GM19240 (cell line): ENCODE measurements around the gene CALN1.
"Not testable (repeated sequence)": the region's sequence is repeated elsewhere in the genome, so short reads cannot be mapped to it uniquely, and the experiment has no call there.

Experiments
- DNase-seq: peaks from one replicate; pipeline ENCODE4 v3.0.0; 2011; ENCODE audit warnings: low spot score; ENCODE audit not compliant: insufficient read length

CALN1 gene

DNA sequence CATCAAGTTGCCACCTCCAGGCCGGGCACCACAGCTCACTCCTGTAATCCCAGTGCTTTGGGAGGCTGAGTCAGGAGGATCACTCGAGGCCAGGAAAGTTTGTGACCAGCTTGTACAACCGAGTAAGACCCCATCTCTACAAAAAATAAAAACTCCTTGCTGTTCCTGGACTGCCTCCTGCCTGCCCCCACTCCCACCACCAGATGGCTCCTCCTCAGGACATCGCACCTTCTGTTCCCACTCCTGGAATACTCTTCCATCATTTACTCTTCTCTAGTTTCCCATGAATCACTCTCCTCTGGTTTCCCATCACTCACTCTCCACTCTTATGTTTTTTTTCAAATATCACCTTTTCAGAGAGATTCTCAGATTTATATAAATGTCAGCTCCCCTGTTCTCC, 540.7 kb downstream of the CALN1 start:
- DNase-seq: no peak

DNA sequence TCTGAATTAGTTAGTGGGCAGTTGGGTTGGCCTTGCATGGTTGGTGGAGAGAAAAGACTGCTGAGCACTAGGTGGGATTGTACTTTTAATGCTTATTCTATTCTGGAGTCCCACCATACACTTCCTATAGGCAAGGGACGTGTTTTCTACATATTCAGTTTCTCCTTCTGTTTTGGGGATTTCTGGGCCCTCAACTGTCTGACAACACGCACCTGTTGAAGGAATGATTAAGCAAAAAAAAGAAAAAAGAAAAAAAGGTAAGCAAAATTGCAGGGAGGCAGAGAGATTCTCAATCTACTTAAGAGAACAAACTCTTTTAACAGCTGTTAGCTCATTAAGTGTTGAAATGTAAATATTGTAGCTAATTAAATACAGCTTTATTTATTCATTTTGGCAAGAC, 541.3 kb downstream of the CALN1 start:
- no peak for DNase-seq

DNA sequence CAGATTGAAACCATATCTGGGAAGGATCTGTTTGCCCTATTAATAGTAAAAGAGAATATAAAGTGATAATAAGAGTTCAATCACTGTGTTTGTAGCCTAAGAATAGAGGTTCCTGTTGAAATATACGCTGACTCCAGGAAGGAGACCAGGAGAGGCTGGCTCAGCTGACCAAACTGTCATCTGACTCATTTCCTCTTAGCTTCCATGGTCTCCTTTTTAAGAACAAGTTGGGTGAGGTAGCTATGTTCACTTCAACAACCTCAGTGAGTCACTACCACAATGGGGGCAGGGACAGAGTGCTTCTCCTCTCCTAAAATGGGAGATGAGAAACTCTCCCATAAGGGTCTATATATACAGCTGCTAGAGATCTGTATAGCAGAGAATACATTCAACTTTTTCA, 543.3 kb downstream of the CALN1 start:
- no peak for DNase-seq

DNA sequence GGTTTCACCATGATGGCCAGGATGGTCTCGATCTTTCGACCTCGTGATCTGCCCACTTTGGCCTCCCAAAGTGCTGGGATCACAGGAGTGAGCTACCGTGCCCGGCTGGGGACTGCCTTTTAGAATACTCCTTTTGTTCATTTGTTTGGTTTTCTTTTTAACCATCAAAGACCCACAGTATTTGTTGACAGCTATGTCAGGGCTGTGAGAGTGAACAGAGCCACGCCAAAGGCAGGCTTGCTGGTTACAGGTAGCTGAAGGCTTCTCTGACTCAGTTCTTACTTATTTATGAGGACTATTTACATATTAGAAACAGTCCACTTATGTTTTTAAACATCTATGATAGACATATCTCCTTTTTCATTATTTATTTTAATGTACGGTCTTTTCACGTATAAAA, 544.5 kb downstream of the CALN1 start:
- no peak for DNase-seq

DNA sequence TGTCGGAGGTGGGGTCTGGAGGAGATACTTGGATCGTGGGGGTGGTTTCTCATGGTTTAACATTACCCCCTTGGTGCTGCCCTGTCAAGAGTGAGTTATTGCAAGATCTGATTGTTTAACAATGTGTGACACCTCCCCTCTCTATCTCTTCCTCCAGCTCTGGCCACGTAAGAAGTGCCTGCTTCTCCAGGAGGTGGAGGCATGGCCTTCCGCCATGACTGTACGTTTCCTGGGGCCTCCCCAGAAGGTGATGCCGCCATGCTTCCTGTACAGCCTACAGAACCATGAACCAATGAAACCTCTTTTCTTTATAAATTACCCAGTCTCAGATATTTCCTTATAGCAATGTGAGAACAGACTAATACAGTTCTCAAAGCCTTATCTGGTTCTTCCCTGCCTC, 547.0 kb downstream of the CALN1 start:
- DNase-seq: no peak

DNA sequence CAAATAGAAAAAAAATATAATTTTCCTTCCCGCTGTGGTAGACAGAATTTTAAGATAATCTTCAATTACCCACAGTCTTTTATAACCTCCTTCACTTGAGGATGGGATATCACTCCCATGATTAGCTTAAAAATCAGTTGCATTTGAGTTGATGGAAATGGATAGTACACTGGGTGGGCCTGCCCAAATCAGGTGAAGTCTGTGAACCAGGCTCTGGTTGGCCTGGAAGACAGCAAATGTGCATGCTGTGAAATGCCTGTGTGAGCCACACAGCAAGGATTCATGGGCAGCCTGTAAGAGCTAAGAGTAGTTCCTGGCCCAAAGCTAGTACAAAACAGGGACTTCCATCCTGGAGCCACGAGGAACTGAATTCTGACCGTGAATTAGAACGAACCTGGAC, 548.0 kb downstream of the CALN1 start:
- no peak for DNase-seq

DNA sequence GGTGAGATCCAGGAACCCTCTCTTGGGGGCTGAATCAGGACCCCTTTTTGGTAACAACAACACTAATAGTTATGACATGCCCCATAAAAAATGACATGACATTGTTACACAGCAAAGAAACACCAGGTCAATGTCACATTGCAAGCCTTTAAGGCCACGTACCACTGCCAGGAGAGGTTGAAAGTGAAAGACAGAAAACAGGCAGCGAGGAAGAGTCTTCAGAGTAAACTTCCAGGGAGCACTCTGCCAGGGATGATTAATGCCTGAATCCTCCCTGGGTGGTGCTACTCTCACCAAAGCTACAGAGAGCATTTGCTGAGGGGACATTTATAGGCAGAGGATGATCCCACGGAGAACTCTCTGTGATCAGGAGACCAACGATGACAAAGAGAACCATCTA, 551.6 kb downstream of the CALN1 start:
- DNase-seq: no peak

DNA sequence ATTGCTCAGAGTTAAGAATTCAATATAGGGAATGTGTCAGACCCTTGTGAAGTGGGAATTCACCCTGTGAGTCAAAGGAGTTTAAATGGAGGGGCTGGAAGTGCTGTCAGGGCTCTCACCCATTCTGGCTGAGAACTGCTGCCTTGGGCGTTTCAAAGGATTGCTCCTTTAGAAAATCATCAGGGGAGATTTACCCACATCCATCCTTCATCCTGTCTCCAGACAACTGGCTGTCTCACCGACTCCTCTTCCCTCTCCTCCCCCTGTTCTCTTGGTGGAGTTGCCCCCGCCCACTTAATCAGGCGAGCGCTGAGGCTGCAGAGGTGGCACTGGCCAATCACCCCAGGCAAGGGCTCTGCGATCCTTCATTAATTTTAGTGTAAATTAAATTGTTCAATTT, 554.8 kb downstream of the CALN1 start:
- no peak for DNase-seq

DNA sequence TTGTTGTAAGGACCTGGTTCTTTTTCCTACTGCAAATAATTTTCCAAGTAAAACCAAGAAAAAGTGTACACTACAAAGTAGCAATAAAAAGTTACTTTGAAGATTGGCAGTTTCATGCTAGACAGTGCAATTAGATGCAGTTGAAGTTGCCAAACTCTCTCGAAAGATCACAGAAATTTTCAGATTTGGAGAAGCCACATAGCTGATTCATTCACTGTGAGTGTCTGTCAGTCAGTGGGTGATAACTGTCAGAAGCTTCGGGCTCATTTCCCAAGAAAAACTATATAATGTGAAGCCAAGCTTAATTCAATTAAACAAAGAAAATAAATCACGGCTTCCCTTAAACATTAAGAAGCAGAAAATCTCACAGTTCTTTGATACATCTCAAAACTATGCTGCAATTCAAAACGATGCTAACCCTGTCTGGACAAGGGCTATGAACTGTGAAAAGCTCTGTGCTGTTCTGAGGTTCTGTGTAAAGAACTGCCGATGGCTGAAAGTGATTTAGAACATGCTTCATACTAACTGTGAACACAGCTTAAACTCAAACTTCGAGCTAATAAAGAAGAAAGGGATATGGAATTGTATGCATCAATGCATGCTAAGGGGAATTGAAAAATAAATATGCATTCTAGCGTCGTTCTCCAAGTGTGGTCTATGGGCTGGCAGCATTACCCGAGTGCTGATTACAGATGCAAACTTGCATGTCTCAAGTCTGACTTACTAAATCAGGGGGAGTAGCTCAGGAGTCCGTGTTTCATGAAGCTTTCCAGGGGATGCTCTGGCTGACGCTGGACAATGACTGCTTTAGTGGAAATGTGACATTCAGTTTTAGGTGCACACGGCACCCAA, 557.4 kb downstream of the CALN1 start:
- DNase-seq: no peak

DNA sequence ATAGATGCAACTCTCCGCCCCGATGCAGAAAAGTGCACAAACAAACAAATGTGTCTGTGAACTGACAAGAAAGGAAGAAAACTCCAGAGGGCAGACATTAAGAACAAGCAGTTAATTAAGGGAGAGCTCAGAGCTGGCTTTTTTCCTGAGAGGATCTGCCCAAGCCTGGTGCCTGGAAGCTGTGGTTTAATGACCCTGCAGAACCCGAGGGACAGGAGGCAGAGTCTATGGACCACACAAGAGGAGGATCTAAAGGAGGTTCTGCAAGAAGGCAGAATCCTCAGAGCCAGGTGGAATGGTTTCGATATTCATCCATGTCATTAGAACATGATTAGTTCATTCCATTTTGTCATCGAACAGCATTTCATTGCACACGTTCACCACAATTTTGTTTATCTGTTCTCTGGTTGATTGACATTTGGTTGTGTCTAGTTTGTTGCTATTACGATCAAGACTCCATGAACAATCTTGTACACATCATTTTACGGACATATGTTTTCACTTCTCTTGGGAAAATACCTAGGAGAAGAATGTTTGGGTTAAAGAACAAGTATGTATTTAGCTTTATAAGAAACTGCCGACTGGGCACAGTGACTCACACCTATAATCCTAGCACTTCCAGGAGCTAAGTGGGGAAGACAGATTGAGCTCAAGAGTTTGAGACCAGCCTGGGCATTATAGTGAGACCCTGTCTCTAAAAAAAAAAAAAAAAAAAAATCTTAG, 560.2 kb downstream of the CALN1 start:
- no peak for DNase-seq

DNA sequence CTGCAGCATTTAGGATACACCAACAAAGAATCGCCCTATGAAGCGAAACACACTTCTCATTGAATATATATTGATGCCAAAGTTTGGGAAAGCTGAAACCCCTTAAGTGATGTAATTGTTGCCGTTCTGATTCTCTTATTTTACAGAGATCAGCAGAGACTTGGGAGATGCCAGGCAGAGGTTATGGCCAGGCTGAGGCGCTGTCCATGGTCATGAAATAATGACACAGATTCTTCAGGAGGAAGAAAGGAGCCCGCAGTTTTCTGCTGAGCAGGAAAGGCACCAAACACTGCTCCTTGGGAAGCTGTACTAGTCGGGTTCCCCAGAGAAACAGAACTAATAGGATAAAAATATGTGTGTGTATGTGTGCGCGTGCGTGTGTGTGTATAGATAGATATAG, 566.0 kb downstream of the CALN1 start:
- no peak for DNase-seq

DNA sequence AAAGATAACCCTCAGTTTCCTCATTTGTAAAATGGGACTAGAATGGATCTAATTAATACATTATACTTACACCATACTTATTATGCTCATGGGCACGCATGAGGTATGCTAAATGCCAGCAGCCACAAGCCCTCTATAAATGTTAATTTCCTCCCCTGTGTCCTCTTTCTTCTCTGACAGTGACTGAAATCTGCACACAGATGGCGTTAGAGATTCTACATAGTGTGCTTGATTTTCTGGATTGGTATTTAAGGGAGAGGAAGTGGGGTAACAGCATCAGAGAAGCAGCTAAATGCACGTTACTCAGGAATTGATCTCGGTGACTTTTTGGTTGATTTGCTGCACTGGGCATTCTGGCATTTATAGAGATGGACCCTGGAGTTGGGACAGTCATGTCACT, 568.5 kb downstream of the CALN1 start:
- no peak for DNase-seq

DNA sequence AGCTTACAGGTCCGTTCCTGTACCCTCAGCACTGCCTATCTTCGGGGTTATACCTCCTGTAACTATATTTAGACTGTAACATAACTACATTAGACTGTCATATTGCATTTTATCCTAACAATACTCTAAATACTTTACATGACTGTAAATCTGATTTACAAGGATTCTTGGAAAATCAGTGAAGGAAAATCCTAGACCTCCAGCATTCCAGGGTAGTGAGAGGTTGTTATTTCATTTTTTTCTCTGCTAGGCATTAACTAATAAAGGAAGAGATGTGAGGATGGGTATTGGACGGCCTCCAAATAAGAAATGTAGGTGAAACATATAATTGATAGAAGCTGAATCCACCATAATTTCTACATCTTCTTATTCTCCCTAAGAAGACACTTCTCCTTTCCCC, 569.4 kb downstream of the CALN1 start:
- DNase-seq: no peak

DNA sequence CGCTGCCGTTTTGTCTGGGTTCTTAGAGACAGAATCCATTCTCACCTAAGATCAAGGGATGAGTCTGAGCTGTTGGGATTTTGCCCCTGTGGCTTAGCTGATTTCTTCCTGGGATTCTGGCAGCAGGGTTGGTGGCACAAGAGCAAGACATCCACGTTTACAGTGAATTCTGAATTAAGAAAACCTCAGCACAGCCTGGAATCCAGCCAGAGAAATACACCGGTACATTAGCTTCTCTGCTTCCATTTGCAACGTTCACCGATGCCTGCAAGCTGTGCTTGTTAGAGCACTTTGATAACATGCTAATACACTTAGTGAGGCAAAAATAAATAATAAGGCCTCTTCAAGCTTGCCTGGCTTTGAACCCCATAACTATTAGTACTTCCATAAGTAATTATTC, 569.8 kb downstream of the CALN1 start:
- no peak for DNase-seq

DNA sequence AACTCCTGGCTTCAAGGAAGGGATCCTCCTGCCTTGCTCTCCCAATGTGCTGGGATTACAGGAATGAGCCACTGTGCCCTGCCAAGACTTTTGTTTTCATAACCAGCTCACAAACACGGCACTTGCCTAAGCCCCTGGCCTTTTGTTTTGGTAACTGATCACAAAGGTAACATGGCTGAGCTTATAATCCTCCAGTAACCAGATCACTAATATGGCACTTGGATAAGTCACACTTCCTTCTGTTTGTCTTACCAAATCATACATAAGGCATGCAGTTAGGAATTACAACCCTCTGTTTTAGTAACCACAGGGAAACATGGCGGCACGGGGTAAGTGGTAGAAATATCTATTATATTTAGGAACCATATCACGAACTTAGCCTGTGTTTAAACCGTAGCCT, 577.1 kb downstream of the CALN1 start:
- no peak for DNase-seq

DNA sequence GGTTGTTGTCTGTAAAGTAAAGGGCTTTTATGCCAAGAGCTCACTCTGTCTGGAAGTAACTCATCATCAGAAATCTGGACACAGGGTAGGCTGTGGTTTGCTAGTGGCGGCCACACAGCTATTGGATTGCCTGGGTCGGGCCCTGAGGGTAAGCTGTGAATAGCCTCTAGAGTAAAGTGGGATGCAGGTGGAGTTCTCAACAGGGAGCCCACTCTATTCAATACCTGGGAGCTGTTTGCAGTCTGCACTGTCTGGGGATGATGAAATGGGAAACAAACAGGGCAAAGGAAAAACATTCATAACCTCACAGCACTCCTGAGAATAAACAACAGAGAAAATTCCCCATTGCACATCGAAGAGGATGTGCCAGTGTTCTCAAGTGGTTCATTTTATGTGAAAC, 582.6 kb downstream of the CALN1 start:
- DNase-seq: no peak

DNA sequence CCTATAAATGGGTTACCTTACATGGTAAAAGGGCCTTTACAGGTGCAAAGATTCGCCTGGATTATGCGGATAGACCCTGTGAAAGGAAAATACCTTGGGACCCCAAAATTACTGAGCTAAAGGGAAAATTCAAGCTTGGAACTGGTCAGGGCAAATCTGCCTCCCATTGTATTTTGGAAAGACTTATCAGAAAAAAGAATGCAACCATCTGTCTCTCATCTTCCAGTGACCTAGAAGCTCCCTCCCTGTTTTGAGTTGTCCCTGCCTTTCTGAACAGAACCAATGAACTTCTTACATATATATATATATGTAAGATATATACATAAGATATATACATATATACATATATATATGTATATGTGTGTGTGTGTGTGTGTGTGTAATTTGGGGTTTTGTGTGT, 583.8 kb downstream of the CALN1 start:
- DNase-seq: no peak

DNA sequence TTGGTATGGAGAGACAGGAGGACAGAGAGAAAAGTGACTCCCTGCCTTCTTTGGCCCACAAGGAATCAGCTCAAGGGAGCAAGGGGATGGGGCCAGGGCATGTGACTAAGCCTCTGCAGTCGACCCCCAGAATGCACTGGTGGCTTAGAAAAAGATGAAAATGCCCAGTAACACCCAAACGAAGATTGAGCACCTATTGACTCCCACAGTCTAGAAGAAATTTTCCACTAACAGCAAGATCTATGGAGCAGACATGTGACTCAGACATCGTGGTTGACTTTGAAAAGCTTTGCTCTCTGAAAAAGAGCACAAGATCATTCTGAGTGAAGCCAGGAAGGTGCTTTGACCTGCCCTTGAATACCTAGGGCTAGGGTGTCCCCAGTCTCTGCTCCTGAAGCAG, 586.0 kb downstream of the CALN1 start:
- no peak for DNase-seq

DNA sequence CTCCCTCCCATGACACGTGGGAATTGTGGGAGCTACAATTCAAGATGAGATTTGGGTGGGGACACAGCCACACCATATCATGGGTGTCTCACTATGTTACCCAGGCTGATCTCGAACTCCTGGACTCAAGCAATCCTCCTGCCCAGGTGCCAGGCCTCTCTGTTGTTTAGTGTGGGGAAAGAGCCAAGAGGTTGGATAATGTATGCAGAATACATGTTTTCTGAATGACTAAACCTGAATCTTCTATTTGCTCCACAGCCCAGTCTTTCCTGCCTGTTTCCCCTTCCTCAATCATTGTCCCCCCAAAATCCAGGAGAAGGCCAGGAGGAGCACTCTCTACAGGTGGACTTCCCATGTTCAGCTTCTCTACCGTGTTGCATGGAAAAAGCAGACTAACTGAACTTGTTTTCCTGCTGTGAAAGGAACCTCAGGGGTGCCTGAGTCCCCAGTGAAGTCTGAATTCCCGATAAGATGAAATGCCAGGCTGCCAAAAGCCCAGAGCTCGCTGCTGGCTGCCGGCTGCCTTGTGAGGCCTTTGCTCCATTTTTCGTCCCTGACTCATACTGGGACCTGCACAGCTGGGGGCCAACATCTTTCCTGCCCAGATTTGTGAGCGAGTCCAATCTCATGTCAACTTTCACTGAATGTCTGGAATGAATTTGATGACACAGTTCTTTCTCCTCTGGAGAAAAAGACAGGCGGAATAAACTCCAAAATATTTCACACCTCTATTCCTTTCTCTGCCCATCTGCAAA, 588.0 kb downstream of the CALN1 start:
- DNase-seq: no peak

DNA sequence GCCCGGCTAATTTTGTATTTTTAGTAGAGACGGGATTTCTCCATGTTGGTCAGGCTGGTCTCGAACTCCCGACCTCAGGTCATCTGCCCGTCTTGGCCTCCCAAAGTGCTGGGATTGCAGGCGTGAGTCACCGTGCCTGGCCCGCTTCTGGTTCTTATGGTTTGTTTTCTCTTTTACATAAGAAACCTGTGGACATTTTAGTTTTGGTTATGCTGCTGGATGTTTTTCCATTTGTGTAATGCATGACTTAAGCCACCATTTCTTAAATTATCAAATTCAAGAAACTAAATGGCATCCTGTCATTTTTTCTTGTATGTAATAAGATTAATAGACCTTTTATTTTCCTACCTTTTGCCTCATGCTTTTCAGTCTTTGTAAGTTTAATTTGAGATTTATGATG, 589.7 kb downstream of the CALN1 start:
- not testable (repeated sequence) for DNase-seq

DNA sequence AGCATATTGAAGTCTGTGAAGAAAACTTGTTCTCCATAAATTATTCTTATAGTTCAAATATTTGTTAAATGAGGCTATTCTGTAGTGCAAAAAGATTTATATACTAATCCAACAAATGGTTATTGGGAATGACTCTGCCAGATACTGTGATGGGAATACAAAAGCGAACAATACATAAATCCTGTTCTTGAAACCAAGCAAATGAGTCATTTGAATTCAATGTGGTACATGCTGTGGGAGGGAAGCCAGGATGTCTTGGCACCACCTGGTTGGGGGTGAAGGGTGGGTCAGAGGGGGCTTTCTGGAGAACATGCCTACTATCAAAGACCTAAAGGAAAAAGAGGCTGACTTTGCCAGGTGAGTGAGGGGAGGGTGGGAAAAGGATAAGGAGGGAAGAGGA, 594.2 kb downstream of the CALN1 start:
- no peak for DNase-seq

DNA sequence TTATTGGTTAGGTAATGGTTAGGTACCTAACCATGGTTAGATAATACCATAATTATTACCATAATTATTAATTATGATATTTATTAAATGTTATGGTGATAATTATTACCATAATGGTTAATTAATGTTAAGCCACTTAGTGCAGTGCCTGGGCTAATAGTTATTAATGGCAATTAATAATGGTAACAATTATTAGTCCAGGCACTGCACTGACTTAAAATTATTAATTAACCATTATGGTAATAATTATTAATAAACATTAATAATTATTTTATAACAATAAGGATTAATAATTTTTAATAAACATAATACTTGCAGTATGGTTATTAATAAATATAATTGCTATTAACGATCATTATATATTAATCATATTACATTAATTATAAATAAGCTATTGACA, 604.0 kb downstream of the CALN1 start:
- DNase-seq: no peak
